GM21515 (cell line): ENCODE measurements around the gene BACE2.

Experiments used
- ATAC-seq: cut with Tn5 transposase; IDR thresholded peaks from one replicate; pipeline ENCODE4 v1.9.1; 2021; ENCODE audit not compliant: unreplicated experiment

BACE2 gene

DNA sequence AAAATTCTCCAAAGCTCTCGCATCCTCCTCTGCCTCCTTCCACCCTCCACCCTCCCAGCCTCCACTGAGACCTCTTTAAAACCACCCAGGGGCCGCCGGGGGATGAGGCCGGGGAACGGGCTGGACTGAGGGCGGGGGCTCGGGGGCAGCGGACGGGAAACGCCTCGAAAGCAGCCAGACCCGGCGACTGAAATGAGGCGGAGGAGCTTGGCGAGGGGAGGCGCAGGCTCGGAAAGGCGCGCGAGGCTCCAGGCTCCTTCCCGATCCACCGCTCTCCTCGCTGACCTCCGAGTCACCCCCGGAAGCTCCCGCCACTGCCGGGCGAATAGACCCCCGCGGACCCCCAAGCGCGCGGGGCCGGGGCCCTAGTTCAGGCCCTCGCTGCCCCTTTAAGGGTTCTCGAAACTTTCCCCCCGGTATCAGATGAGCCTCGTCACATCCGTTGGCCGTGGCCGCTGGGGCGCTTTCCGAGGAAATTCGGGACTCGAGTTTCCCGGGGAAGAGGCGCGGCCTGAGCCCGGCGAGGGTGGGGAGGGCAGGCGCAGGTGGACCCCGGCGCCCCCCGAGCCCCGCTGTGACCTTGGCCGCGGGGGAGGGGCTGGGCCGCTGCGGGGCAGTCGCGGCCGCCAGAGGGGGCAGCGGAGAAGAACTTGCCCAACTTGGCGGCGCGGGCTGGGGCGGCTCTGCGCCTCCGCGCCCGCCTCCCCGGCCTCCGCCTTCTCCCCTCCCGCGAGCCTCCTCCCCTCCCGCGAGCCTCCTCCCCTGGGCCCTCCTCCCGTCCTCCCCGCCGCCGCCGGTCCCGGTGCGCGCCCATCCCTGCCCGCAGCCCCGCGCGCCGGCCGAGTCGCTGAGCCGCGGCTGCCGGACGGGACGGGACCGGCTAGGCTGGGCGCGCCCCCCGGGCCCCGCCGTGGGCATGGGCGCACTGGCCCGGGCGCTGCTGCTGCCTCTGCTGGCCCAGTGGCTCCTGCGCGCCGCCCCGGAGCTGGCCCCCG, at the start of gene BACE2:
TSS of gene BACE2 (plus strand) at position 813 of the 995 bp plus-strand sequence. CDS start at position 917, 104 bp downstream.
- ATAC-seq = no peak

DNA sequence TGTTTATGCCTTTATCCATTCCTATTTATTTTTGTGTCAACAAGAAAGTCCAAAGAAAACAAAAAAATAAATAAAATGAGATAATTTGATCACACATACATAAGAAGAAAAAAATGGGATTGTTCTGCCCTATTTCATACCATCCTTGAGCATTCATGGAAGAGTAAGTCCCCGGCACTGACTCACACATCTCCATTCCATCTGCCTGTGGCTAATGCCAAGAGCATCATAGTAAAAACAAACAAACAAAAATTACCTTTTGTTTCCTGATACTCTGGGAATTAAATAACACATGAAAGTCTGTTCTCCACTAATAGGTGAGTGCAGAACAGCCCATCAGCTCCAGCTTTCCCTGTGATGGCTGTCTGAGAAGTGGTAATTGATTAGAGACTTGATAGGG, 48.1 kb upstream of the BACE2 start:
- ATAC-seq = no peak

DNA sequence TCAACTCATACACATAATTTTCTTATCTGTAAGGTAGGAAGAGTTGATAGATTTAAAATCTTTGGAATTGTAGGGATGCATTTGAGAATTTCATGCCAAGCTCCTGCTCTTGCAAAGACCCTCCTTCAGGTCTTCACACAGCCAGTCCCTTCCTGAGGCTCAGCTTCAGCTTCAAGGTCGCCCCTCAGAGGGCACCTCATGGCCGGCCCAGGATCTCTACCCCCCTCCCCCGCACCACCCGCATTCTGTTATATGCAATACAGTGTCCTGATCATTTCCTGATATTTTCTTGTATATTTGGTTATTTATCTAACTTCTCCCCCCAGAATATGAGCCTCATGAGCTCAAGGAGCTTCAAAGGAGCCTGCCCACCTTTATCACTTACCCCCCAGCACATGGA, 47.0 kb upstream of the BACE2 start:
- no peak for ATAC-seq

DNA sequence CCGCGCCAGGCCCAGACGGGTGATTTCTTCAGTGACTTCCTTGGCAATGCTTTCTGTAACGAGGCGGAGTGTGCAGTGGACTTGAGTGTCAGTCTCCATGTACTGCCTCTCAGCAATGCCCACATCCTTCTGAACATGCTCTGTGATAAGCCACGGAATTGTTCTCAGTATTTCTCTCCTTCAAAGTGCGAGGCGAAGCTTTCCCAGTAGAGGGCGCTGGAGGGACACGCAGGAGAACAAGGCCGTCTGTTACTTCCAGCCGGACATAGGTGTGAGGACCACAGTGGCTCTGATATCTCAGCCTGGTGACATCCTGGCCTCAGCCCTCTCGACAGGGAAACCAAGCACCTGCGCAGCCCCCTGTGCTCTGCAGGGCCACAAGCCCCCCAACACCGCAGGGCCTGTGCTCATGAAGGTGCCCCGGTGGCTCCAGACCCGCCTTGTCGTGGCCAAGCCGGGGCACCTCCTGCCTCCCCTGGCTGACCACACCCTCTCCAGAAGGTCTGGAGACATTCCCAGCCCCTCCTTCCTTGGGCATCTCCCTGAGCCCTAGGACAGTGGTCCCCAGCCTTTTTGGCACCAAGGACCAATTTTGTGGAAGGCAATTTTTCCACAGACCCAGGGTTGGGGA, 46.1 kb upstream of the BACE2 start:
- ATAC-seq = no peak

DNA sequence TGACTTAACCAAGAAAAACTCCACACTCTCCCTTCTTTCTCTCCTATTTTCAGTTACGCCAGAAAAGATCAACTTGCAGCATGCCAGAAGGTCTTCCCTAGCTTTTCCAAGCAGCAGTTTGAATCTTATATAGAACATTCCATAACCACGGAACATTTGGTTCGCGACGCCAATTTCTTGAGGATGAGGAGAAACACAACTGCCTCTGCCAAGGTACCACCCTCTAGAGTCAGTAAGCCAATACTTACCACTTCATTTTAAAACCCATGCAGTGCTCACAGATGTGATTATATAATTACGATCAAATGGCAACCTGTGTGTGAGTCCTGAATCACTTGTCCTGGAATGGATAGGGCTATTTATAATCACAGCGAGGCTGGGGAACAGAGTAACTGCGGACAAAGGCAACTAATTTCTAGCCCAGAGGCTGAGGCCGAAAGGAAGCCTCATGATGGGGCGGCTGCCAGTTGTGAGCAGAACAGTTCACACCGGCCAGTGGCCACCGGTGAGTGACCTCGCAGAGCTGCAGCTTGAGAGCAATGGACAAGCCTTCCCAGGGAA, 43.2 kb upstream of the BACE2 start:
- ATAC-seq = no peak

GRCh38 chr21:41128981-41129380, 39.0 kb upstream of the BACE2 start:
- no peak for ATAC-seq

- no peak for ATAC-seq
Measured at GRCh38 chr21:41130883-41131282, 37.1 kb upstream of the BACE2 start.

DNA sequence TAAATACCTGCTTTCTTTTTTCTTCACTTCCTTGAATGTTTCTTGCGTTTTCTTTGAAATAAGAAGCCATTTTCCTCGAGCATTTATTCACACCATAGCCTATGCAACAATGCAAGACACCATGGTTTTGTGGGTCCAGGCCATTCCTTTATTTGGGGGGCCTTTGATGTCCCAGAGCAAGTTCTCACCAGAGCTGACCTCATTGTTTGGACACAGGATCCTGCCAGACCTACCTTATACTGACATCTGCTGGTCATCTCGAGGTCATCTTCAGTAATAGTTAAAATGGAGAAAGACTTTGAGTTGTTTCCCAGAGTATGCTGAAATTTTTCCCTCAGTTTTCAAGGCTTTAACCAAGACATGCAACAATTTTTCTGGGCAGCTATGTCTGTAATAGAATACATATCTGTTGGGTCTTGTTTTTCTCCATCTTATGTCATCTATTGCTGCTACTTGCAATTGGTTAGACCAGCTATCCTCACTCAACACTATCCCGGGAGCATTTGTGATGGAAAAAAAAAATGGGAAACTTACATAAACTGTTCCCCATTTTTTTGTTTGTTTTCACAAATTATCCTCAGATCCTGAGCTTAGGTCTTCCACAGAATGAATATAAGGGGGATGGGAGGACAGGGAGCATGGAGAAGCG, 34.0 kb upstream of the BACE2 start:
- ATAC-seq = no peak

GRCh38 chr21:41135746-41136145, 32.2 kb upstream of the BACE2 start:
- no peak for ATAC-seq

GRCh38 chr21:41136286-41136685, 31.7 kb upstream of the BACE2 start:
- ATAC-seq = no peak

DNA sequence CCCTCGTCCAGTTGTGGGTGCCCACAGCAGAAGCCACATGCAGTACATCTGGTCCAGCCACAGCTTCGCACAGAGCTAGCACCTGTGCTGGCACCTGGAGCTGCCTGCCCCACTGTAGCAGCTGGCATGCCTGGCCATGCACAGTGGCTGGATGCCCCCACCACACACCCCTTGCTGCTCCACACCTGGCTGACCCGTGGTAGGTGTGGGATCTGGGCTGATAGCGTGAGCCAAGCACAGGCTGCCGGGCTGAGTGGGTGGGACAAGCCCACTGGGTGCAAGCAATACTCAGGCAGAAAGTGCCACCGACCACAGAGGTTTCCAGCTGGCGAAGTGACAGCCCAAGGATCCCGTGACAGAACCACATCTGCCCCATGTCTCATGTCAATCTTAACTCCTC, 30.6 kb upstream of the BACE2 start:
- ATAC-seq = no peak

DNA sequence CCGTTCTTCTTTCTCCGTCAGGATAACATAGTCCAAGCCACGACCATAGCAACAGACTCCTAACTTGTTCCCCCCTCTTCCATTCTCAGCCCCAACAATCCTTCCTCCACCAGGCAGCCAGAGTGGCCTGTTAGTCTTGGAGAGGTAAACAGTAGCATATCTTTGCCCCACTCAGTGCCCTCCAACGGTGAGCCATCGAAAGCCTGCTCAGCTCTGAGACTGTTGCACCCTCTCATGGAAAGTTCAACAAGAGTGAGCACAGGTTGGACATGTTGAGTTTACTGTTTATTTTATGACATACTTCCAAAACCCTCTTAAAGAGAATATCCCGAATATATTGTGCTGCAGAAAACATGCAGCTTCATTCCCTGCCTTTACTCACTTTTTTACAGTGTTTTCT, 30.1 kb upstream of the BACE2 start:
- no peak for ATAC-seq

- ATAC-seq = no peak
Measured at GRCh38 chr21:41138711-41139110, 29.2 kb upstream of the BACE2 start.

DNA sequence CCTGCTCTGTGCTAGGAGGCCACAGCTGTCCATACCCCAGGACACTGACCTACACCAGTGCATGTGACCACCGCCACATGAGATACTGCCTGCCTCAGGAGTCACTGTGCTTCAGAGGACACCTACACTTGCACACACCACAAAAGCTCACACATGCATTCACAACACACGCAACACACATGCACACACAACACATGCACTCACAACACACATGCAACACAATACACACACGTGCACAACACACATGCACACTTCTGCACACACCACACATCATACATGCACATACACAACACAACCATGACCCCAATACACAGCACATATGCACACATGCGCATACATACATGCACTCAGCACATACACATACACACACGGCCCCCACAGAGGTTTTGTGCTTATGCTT, 28.7 kb upstream of the BACE2 start:
- no peak for ATAC-seq

GRCh38 chr21:41139951-41140350, 28.0 kb upstream of the BACE2 start:
- ATAC-seq = no peak

DNA sequence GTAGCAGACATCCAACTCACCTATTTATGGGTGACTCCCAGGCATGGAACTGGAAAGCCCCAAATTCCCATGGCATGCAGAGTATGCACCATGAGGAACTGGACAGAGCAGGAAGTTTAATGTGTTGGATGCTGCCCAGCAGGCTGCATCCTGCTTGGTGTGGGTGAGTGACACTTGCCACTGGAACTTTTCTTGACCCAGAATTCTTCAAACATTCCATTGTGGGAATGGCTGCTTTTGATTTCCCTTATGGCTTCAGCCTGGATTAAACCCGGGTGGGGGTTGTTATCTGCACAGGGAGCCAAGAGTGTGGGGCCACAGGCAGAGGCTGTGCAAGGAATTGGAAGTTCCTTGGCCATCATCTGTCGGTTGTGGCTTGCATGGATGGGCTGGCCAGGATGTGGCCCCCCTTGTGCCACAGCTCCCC, 26.9 kb upstream of the BACE2 start:
- ATAC-seq = no peak

GRCh38 chr21:41142051-41142795, 25.7 kb upstream of the BACE2 start:
- ATAC-seq = no peak

DNA sequence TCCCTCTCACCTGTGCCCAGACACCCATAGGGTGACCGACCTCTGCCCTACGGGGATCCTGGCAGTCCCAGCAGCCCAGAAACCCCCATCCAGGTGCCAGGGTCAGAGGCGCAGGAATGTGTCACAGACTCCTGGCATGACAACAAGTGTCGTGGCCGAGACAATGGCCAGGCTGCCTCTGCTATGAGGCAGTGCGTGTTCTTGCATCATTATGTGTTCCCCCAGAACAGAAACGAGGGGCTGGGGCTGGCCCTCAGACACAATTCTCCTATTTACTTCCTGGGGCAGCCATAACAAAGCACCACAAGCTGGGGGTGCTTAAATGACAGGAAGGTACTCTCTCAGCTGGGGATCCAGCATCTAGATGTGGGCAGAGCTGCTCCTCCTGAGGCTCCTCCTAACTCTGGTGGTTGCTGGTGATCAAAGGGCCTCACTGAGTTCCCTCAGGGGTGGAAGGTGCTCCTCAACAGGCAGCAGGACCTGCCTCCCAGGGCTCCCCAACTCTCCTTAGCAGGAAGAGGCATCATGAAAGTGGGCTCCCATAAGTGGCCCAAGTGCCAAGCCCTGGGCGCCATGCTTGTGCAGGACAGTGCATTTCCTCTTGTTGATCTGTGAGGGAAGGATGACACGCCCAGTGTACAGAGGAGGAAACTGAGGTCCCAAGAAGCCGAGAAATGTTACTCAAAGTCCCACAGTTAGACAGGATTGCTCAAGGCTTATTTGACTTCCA, 24.2 kb upstream of the BACE2 start:
- ATAC-seq = no peak

DNA sequence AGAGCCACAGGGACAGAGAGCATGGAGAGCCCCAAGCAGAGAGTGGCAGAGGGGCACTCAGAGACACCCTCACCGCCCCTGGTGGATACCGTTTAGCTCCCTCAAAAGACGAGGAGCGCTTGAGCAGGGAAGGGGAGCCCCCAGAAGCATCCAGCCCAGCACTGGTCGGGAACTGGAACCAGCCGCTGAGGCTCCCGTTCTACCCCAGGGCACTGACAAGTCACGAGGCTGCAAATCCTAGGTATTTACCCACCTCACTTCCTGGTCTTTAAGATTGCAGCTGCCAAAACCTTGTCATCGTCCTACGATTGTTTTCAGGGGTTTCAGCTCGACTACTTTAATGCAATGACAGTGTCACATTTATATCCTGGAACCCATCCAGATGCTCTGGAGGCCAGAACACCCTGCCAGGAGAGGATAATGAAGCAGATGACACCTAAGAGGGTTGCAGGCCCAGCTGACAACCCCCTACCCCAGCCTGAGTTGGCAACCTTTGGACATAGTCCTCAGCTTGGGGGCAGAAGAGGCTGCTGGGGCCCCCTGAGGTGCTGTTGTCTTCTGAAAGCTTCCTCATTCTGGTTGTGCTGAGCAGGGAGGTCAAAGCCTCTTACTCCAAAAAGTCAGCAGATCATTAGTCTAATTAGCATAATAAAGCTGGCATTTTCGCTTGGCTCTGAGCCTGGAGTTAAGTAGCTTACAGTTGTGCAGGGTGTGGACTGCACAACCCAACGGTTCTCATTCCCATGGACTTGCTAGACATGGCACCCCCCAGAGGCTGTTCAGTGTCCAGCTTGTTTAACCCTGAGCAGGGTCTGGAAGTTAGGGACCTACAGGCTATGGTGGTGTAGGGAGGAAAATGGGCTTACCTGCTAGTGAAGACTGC, 20.6 kb upstream of the BACE2 start:
- no peak for ATAC-seq
